HG03103 (cell line): ENCODE data around the gene CASP8.

Source experiments
- ATAC-seq: cut with Tn5 transposase; IDR thresholded peaks from one replicate; pipeline ENCODE4 v1.9.1; 2021; ENCODE audit warnings: low read depth; ENCODE audit not compliant: unreplicated experiment

CASP8 gene

GRCh38 chr2:201322772-201323171 lies 62.4 kb downstream of the CASP8 start:
- ATAC-seq = no peak

GRCh38 chr2:201327678-201328077 lies 67.3 kb downstream of the CASP8 start:
- ATAC-seq = no peak

- ATAC-seq = no peak
Measured at GRCh38 chr2:201329409-201329808, 69.1 kb downstream of the CASP8 start.
